ENCODE results near the gene PFDN5.
"Not testable (repeated sequence)": the region's sequence is repeated elsewhere in the genome, so short reads cannot be mapped to it uniquely, and the experiment has no call there.

Gene PFDN5

DNA sequence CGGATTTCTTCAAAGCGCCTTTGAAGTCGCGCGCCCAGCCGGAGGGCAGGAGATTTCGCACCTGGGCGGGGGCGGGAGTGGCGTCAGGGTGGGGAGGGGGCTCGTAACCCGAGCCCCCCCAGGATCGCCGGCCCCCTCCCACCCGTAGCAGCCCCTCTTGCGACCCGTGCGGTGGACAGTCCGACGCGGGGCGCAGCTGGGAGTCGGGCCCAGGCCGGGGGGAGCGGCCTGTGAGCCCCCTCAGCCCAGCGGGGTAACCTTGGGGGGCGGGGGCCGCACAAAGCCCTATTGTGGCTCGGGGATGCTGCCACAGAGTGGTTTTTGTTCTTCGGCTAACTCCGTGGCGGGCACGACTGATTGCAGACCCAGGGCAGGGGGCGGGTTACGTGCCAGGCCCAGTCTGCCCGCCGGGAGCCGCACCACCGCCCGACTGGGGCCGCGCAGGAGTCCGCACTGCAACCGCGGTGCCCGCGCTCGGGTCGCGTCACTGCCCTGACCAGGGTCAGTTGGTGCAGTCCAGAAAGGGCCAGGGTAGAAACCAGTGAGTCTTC lies 30.2 kb downstream of the PFDN5 start:
- Histone ChIP-seq H3K27ac (ENCODE audit: low read depth, low read length) (peak overlapping the region; percentile 82), H3K27me3 (ENCODE audit: control insufficient read depth in 1 of 2, insufficient read depth in 2 of 2, low read length in 2 of 2) (peaks cover 4 to 9% of the 10 kb centered on the region in 2 donors), H3K36me3 (ENCODE audit: control insufficient read depth in 1 of 2, insufficient read depth in 2 of 2, low read length in 2 of 2) (no peaks in the 10 kb centered on the region), H3K9ac (ENCODE audit: low read depth in 1 of 2, low read length in 2 of 2) (peak overlapping the region; percentile 63 to 77), H3K9me3 (ENCODE audit: control insufficient read depth in 1 of 2, low read length in 2 of 2) (no peaks in the 10 kb centered on the region), H3K4me3 (ENCODE audit: low read depth in 1 of 2, low read length in 2 of 2) (peak overlapping the region; percentile 54 to 68), H3K4me1 (ENCODE audit: control insufficient read depth in 1 of 2, insufficient read depth in 2 of 2, low read length in 2 of 2) (peaks cover 17 to 28% of the 10 kb centered on the region in 2 donors)

DNA sequence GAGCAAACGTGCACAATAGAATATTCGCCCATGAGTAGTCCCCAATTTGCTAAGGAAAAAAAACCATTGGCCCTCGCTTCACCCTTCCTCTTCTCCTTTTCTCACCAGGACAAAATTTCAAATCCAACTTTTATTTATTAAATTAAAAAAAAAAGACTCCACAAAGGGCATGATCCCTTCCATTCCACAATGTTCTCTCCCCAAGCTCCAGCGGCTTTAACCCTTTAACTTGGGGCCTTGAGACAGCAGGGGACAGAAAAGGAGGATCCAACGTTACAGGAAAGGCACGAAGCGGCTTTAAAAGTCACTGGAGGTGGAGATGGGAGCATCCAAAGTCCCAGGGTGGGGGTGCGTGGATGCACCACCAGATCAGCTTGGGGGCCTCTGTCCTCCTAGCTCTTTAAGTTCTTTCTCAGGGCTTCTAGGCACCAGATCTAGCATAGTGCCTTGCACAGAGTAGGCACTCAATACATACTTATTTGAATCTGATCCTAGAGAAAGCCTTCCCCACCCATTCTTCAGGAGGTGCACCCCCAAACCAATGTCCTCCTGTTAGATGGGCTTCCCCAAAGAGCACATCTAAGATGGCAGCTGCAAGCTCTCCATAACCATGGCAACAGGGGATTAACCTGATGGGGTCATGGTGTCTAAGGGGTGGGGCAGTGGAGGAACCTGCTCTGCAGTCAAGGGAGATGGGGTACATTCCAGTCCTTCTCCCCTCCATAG lies 31.3 kb downstream of the PFDN5 start:
- Histone ChIP-seq H3K27me3 (ENCODE audit: control insufficient read depth in 1 of 2, insufficient read depth in 2 of 2, low read length in 2 of 2) (peaks cover 4 to 9% of the 10 kb centered on the region in 2 donors), H3K36me3 (ENCODE audit: control insufficient read depth in 1 of 2, insufficient read depth in 2 of 2, low read length in 2 of 2) (no peaks in the 10 kb centered on the region), H3K4me3 (ENCODE audit: low read depth in 1 of 2, low read length in 2 of 2) (no peak overlapping the region), H3K9ac (ENCODE audit: low read depth in 1 of 2, low read length in 2 of 2) (no peak overlapping the region), H3K4me1 (ENCODE audit: control insufficient read depth in 1 of 2, insufficient read depth in 2 of 2, low read length in 2 of 2) (peaks cover 14 to 22% of the 10 kb centered on the region in 2 donors), H3K9me3 (ENCODE audit: control insufficient read depth in 1 of 2, low read length in 2 of 2) (no peaks in the 10 kb centered on the region), H3K27ac (ENCODE audit: low read depth, low read length) (no peak overlapping the region)

DNA sequence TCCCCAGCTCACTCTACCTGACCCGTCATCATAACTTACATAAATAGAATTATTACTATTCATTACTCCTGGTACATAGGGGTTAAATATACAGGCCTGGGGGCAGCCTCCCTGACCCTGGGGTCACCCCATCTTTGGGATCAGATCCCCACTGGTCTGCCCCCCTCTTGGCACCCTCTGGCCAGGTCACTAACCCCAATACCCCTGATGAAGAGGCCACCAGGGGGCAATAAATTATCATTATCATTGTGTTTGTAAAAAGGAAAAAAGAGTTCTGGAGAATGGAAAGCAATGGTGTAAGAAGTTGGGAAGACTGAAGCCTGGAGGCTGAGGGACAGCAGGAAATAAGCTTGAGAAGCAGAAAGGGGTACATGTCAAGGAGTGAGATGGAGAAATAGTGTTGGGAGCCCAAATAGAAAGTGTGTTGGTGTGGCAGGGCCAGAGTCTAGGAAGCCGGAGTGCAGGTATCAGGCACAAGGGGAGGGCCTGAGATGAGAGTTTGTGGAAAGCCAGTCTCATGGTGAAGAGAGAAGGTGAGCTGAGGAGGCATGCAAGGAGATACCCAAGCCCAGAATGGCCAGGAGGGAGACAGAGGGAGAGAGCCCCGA lies 32.2 kb downstream of the PFDN5 start:
- Histone ChIP-seq H3K36me3 (ENCODE audit: control insufficient read depth in 1 of 2, insufficient read depth in 2 of 2, low read length in 2 of 2) (no peaks in the 10 kb centered on the region), H3K4me1 (ENCODE audit: control insufficient read depth in 1 of 2, insufficient read depth in 2 of 2, low read length in 2 of 2) (peaks cover 11 to 16% of the 10 kb centered on the region in 2 donors), H3K4me3 (ENCODE audit: low read depth in 1 of 2, low read length in 2 of 2) (no peak overlapping the region), H3K27me3 (ENCODE audit: control insufficient read depth in 1 of 2, insufficient read depth in 2 of 2, low read length in 2 of 2) (peaks cover 4 to 9% of the 10 kb centered on the region in 2 donors), H3K9ac (ENCODE audit: low read depth in 1 of 2, low read length in 2 of 2) (no peak overlapping the region), H3K9me3 (ENCODE audit: control insufficient read depth in 1 of 2, low read length in 2 of 2) (no peaks in the 10 kb centered on the region), H3K27ac (ENCODE audit: low read depth, low read length) (no peak overlapping the region)

DNA sequence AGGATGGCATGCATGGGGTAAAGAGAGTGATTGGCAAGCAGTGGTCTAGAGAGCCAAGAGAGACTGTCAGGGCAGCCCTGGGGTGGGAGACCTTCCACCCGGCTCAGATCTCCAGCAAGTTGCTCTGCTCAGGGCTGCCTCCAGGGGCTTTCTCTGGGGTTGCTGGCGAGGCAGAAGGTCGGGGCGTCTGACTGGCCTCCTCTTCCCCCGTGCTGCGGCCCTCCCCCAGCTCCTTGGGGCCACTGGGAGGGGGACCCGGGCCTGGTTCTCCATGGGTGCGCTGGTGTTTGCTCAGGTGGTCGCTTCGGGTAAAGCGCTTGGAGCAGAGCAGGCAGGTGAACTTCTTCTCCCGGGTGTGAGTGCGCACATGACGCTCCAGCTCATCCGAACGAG lies 32.7 kb downstream of the PFDN5 start:
- H3K27me3 ChIP-seq (ENCODE audit: control insufficient read depth in 1 of 2, insufficient read depth in 2 of 2, low read length in 2 of 2), result peaks cover 4 to 9% of the 10 kb centered on the region in 2 donors
- H3K36me3 ChIP-seq (ENCODE audit: control insufficient read depth in 1 of 2, insufficient read depth in 2 of 2, low read length in 2 of 2), result no peaks in the 10 kb centered on the region
- no peak overlapping the region for H3K27ac ChIP-seq (ENCODE audit: low read depth, low read length)
- peaks cover 11 to 16% of the 10 kb centered on the region in 2 donors for H3K4me1 ChIP-seq (ENCODE audit: control insufficient read depth in 1 of 2, insufficient read depth in 2 of 2, low read length in 2 of 2)
- H3K9me3 ChIP-seq (ENCODE audit: control insufficient read depth in 1 of 2, low read length in 2 of 2), result no peaks in the 10 kb centered on the region
- no peak overlapping the region for H3K4me3 ChIP-seq (ENCODE audit: low read depth in 1 of 2, low read length in 2 of 2)
- no peak overlapping the region for H3K9ac ChIP-seq (ENCODE audit: low read depth in 1 of 2, low read length in 2 of 2)

DNA sequence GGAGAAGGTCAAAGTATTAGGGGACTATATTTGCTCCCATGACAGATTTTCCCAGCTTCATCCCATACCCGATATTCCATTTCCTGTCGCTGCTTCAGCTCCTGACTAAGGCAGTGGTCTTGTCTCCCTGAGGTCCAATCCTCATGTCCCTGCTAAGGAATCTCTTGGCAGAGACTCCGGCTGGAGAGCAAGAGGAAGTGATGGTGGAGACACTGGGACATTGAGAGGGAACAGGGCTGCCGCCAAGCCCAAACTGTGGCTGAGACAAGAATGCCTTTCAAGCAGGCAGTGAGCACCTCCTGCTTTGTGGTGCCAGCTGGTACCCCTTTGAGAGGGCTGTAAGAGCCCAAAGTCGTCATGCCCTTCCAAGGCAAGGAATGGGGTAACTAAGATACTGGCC lies 35.3 kb downstream of the PFDN5 start:
- Histone ChIP-seq H3K27ac (ENCODE audit: low read depth, low read length) (no peak overlapping the region), H3K4me1 (ENCODE audit: control insufficient read depth in 1 of 2, insufficient read depth in 2 of 2, low read length in 2 of 2) (peaks cover 0 to 5% of the 10 kb centered on the region in 2 donors), H3K36me3 (ENCODE audit: control insufficient read depth in 1 of 2, insufficient read depth in 2 of 2, low read length in 2 of 2) (no peaks in the 10 kb centered on the region), H3K27me3 (ENCODE audit: control insufficient read depth in 1 of 2, insufficient read depth in 2 of 2, low read length in 2 of 2) (peaks cover 5 to 12% of the 10 kb centered on the region in 2 donors), H3K9me3 (ENCODE audit: control insufficient read depth in 1 of 2, low read length in 2 of 2) (no peaks in the 10 kb centered on the region), H3K9ac (ENCODE audit: low read depth in 1 of 2, low read length in 2 of 2) (no peak overlapping the region), H3K4me3 (ENCODE audit: low read depth in 1 of 2, low read length in 2 of 2) (no peak overlapping the region)

DNA sequence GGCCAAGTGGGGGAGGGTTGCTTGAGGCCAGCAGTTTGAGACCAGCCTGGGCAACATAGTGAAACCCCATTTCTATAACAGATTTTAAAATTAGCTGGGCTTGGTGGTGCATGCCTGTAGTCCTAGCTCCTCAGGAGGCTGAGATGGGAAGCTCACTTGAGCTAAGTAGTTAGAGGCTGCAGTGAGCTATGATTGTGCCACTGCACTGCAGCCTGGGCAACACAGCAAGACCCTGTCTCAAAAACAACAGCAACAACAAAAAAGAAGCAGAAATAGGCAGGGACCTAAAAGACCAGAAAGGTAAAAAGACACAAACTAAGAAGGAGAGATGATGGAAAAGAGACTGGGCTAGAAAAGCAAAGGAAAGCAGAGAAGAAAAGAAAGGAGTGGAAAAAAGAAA lies 37.0 kb downstream of the PFDN5 start:
- not testable (repeated sequence) for H3K9me3 ChIP-seq (ENCODE audit: control insufficient read depth in 1 of 2, low read length in 2 of 2); H3K9ac ChIP-seq (ENCODE audit: low read depth in 1 of 2, low read length in 2 of 2); H3K4me1 ChIP-seq (ENCODE audit: control insufficient read depth in 1 of 2, insufficient read depth in 2 of 2, low read length in 2 of 2); H3K27ac ChIP-seq (ENCODE audit: low read depth, low read length); H3K4me3 ChIP-seq (ENCODE audit: low read depth in 1 of 2, low read length in 2 of 2); H3K36me3 ChIP-seq (ENCODE audit: control insufficient read depth in 1 of 2, insufficient read depth in 2 of 2, low read length in 2 of 2)
- peaks cover 19 to 20% of the 10 kb centered on the region in 2 donors for H3K27me3 ChIP-seq (ENCODE audit: control insufficient read depth in 1 of 2, insufficient read depth in 2 of 2, low read length in 2 of 2)

DNA sequence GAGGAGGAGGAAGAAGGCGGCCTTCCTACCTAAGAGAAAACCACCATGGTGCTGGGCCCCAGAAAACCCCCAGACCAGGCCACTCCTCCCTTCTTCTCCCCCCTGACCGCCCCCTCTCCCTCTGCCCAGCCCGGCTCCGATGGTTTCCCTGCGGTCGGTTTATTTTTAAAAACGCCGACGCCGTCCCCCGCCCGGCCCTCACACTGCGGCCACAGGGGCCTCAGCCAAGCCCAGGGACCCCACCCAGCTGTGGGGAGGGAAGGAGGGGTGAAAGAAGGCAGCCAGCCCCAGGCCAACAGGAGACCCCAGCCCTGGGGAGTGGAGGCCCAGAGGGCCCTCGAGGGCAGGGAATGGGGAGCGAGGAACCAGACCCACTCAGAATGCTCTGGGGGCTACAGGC lies 37.4 kb downstream of the PFDN5 start:
- no peak overlapping the region for H3K27ac ChIP-seq (ENCODE audit: low read depth, low read length)
- H3K4me3 ChIP-seq (ENCODE audit: low read depth in 1 of 2, low read length in 2 of 2), result no peak overlapping the region
- no peaks in the 10 kb centered on the region for H3K4me1 ChIP-seq (ENCODE audit: control insufficient read depth in 1 of 2, insufficient read depth in 2 of 2, low read length in 2 of 2)
- H3K27me3 ChIP-seq (ENCODE audit: control insufficient read depth in 1 of 2, insufficient read depth in 2 of 2, low read length in 2 of 2), result peaks cover 19 to 21% of the 10 kb centered on the region in 2 donors
- H3K9ac ChIP-seq (ENCODE audit: low read depth in 1 of 2, low read length in 2 of 2), result no peak overlapping the region
- H3K9me3 ChIP-seq (ENCODE audit: control insufficient read depth in 1 of 2, low read length in 2 of 2), result no peaks in the 10 kb centered on the region
- H3K36me3 ChIP-seq (ENCODE audit: control insufficient read depth in 1 of 2, insufficient read depth in 2 of 2, low read length in 2 of 2), result no peaks in the 10 kb centered on the region

DNA sequence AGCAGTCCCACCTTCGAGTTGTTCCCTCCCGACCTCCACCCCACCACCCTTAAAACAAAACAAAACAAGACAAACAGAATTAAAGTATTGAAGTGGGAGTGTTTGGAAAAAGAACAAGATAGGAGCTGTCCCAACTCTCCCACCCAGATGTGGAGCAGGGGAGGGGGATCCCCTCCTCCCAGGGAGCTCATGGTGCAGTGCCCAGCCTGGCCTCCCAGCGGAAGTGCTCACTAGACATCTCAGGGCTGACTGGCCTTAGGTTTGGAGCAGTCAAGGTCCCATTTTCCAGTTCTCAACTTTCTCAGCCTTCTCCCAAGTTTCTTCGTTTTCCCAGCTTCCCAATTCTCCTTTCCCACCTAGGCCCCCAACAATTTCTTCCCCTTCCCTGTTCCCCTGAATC lies 37.9 kb downstream of the PFDN5 start:
- H3K36me3 ChIP-seq (ENCODE audit: control insufficient read depth in 1 of 2, insufficient read depth in 2 of 2, low read length in 2 of 2), result no peaks in the 10 kb centered on the region
- H3K27me3 ChIP-seq (ENCODE audit: control insufficient read depth in 1 of 2, insufficient read depth in 2 of 2, low read length in 2 of 2), result peaks cover 19 to 23% of the 10 kb centered on the region in 2 donors
- H3K4me1 ChIP-seq (ENCODE audit: control insufficient read depth in 1 of 2, insufficient read depth in 2 of 2, low read length in 2 of 2), result no peaks in the 10 kb centered on the region
- H3K4me3 ChIP-seq (ENCODE audit: low read depth in 1 of 2, low read length in 2 of 2), result no peak overlapping the region
- no peaks in the 10 kb centered on the region for H3K9me3 ChIP-seq (ENCODE audit: control insufficient read depth in 1 of 2, low read length in 2 of 2)
- H3K9ac ChIP-seq (ENCODE audit: low read depth in 1 of 2, low read length in 2 of 2), result no peak overlapping the region
- H3K27ac ChIP-seq (ENCODE audit: low read depth, low read length), result no peak overlapping the region

DNA sequence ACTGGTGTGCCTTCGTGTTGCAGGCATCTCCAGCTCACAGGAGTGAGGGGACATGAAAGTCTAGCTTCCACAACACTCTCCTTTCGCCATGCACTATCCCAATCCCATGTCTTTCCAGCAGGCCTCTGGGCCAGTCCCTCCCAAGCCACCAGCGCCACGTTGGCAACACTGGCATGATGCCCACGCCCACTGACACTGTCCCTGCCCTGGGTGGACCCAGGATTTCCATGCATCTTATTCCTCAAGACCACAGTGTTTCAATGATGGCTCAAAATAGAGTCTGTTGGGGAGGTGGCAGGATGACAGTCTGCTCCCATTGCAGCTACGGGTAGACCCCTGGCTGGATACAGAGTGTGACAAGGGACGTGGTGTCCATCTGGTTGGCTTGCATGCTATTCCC lies 38.5 kb downstream of the PFDN5 start:
- Histone ChIP-seq H3K9me3 (ENCODE audit: control insufficient read depth in 1 of 2, low read length in 2 of 2) (no peaks in the 10 kb centered on the region), H3K36me3 (ENCODE audit: control insufficient read depth in 1 of 2, insufficient read depth in 2 of 2, low read length in 2 of 2) (no peaks in the 10 kb centered on the region), H3K27me3 (ENCODE audit: control insufficient read depth in 1 of 2, insufficient read depth in 2 of 2, low read length in 2 of 2) (peaks cover 21 to 29% of the 10 kb centered on the region in 2 donors), H3K4me1 (ENCODE audit: control insufficient read depth in 1 of 2, insufficient read depth in 2 of 2, low read length in 2 of 2) (no peaks in the 10 kb centered on the region), H3K4me3 (ENCODE audit: low read depth in 1 of 2, low read length in 2 of 2) (no peak overlapping the region), H3K27ac (ENCODE audit: low read depth, low read length) (no peak overlapping the region), H3K9ac (ENCODE audit: low read depth in 1 of 2, low read length in 2 of 2) (no peak overlapping the region)

DNA sequence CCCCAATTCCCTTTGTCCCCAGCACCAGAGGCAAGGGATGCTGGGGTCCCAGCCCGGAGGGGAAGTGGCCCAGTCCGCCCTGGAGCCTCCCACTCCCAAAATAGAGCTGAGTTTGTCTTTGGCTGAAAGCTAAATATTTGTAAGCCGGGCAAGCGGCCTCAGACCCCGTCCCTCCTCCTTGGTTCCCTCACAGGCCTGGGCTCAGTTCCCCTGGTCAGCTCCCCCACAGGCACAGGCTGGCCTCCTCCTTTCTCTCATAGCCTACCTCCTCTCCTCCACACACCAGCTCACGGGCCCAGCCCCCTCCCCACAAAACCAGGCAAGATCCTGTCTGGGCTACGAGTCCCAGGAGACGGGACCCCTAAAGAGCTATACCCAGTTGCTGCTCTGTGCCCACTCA lies 39.5 kb downstream of the PFDN5 start:
- no peaks in the 10 kb centered on the region for H3K4me1 ChIP-seq (ENCODE audit: control insufficient read depth in 1 of 2, insufficient read depth in 2 of 2, low read length in 2 of 2)
- H3K36me3 ChIP-seq (ENCODE audit: control insufficient read depth in 1 of 2, insufficient read depth in 2 of 2, low read length in 2 of 2), result no peaks in the 10 kb centered on the region
- no peaks in the 10 kb centered on the region for H3K9me3 ChIP-seq (ENCODE audit: control insufficient read depth in 1 of 2, low read length in 2 of 2)
- no peak overlapping the region for H3K27ac ChIP-seq (ENCODE audit: low read depth, low read length)
- H3K9ac ChIP-seq (ENCODE audit: low read depth in 1 of 2, low read length in 2 of 2), result no peak overlapping the region
- H3K4me3 ChIP-seq (ENCODE audit: low read depth in 1 of 2, low read length in 2 of 2), result no peak overlapping the region
- peaks cover 21 to 31% of the 10 kb centered on the region in 2 donors for H3K27me3 ChIP-seq (ENCODE audit: control insufficient read depth in 1 of 2, insufficient read depth in 2 of 2, low read length in 2 of 2)

Data from duodenal mucosa (tissue), 2 donors.